ENCODE measurements around the gene MS4A15. TPM values are rescaled to one million over a fixed set of nuclear protein-coding genes. Genes with fewer than 3 reads are reported as not detected.

Gene MS4A15
- total RNA-seq, 1 donor from 2014 or later = not detected

GRCh38 chr11:60744114-60744513 is 12.6 kb upstream of the MS4A15 start:
- H3K9ac ChIP-seq = no peak overlapping the region
- H3F3A ChIP-seq (ENCODE audit: low read depth) = peaks cover 3% of the 10 kb centered on the region
- no peak for DNase-seq (ENCODE audit: low spot score)
- Mint-ChIP-seq H3K4me3 (no peak overlapping the region), H3K27me3 (ENCODE audit: insufficient read depth, low read depth) (peaks cover 10% of the 10 kb centered on the region), H3K4me1 (no peaks in the 10 kb centered on the region), H3K9me3 (peaks cover 12% of the 10 kb centered on the region), H3K36me3 (no peaks in the 10 kb centered on the region), H3K27ac (no peak overlapping the region)
- H3K36me3 ChIP-seq = no peaks in the 10 kb centered on the region
- peaks cover 5% of the 10 kb centered on the region for H3K4me1 ChIP-seq
- no peak overlapping the region for H3K27ac ChIP-seq
- no peaks in the 10 kb centered on the region for H3K79me2 ChIP-seq (ENCODE audit: low read depth)
- H3K4me2 ChIP-seq = no peak overlapping the region
- TF ChIP-seq CTCF (IDR thresholded peaks at IDR 0.05) (no peak), EZH2 (IDR thresholded peaks at IDR 0.05) (no peak), EZH2phosphoT487 (IDR thresholded peaks at IDR 0.05) (no peak)
- H2AFZ ChIP-seq (replicated peaks) = no peak overlapping the region
- H4K20me1 ChIP-seq (ENCODE audit: low read depth) = no peaks in the 10 kb centered on the region
- no peaks in the 10 kb centered on the region for H3K27me3 ChIP-seq
- H3K9me3 ChIP-seq (ENCODE audit: low read depth) = no peaks in the 10 kb centered on the region
- no peak overlapping the region for H3K4me3 ChIP-seq

GRCh38 chr11:60747359-60747873 is 9.3 kb upstream of the MS4A15 start:
- DNase-seq (ENCODE audit: low spot score) = no peak
- H3K27me3 ChIP-seq = no peaks in the 10 kb centered on the region
- H3K27ac Mint-ChIP-seq = no peak overlapping the region
- no peaks in the 10 kb centered on the region for H3K36me3 ChIP-seq
- peaks cover 2% of the 10 kb centered on the region for H3K4me1 Mint-ChIP-seq
- H3K4me1 ChIP-seq = peaks cover 5% of the 10 kb centered on the region
- no peak overlapping the region for H3K4me3 ChIP-seq
- peaks cover 7% of the 10 kb centered on the region for H3K27me3 Mint-ChIP-seq (ENCODE audit: insufficient read depth, low read depth)
- no peak overlapping the region for H3K27ac ChIP-seq
- H3K9me3 ChIP-seq (ENCODE audit: low read depth) = no peaks in the 10 kb centered on the region
- peaks cover 12% of the 10 kb centered on the region for H3K9me3 Mint-ChIP-seq
- H3K4me2 ChIP-seq = no peak overlapping the region
- no peak for TF ChIP-seq CTCF (IDR thresholded peaks at IDR 0.05)
- no peak for TF ChIP-seq EZH2phosphoT487 (IDR thresholded peaks at IDR 0.05)
- TF ChIP-seq EZH2 (IDR thresholded peaks at IDR 0.05) = no peak
- H4K20me1 ChIP-seq (ENCODE audit: low read depth) = no peaks in the 10 kb centered on the region
- no peaks in the 10 kb centered on the region for H3K36me3 Mint-ChIP-seq
- no peaks in the 10 kb centered on the region for H3K79me2 ChIP-seq (ENCODE audit: low read depth)
- no peak overlapping the region for H3K9ac ChIP-seq
- peak overlapping the region; percentile 47 for H3K4me3 Mint-ChIP-seq
- peaks cover 3% of the 10 kb centered on the region for H3F3A ChIP-seq (ENCODE audit: low read depth)
- no peak overlapping the region for H2AFZ ChIP-seq (replicated peaks)

GRCh38 chr11:60748225-60748624 is 8.4 kb upstream of the MS4A15 start:
- Histone ChIP-seq H3K36me3 (no peaks in the 10 kb centered on the region), H3K9ac (no peak overlapping the region), H3K4me3 (no peak overlapping the region), H2AFZ (replicated peaks) (no peak overlapping the region), H3K27me3 (no peaks in the 10 kb centered on the region), H4K20me1 (ENCODE audit: low read depth) (no peaks in the 10 kb centered on the region), H3K27ac (no peak overlapping the region), H3K9me3 (ENCODE audit: low read depth) (no peaks in the 10 kb centered on the region), H3F3A (ENCODE audit: low read depth) (peaks cover 3% of the 10 kb centered on the region), H3K79me2 (ENCODE audit: low read depth) (no peaks in the 10 kb centered on the region), H3K4me2 (no peak overlapping the region), H3K4me1 (peaks cover 5% of the 10 kb centered on the region)
- H3K4me3 Mint-ChIP-seq = no peak overlapping the region
- H3K4me1 Mint-ChIP-seq = peaks cover 2% of the 10 kb centered on the region
- no peak for DNase-seq (ENCODE audit: low spot score)
- H3K36me3 Mint-ChIP-seq = no peaks in the 10 kb centered on the region
- H3K27me3 Mint-ChIP-seq (ENCODE audit: insufficient read depth, low read depth) = peaks cover 10% of the 10 kb centered on the region
- no peak overlapping the region for H3K27ac Mint-ChIP-seq
- TF ChIP-seq EZH2 (IDR thresholded peaks at IDR 0.05) (no peak), CTCF (IDR thresholded peaks at IDR 0.05) (no peak), EZH2phosphoT487 (IDR thresholded peaks at IDR 0.05) (no peak)
- peaks cover 10% of the 10 kb centered on the region for H3K9me3 Mint-ChIP-seq
